MCF 10A (cell line): ENCODE data around the gene TMEM204. TPM values are rescaled to one million over a fixed set of nuclear protein-coding genes. Genes with fewer than 3 reads are reported as not detected.

Experiments
- BruUV-seq: library from RNA; stranded (reverse); fragments of 400-500 nt; replicated peaks from 2 replicates; lab custom pipeline; 2021; lab: Mats Ljungman, UMichigan
- CTCF ChIA-PET: fragments of 300-600 bp; sonication (Branson Sonifier 250); formaldehyde crosslinking; extraction: SDS; loops from one replicate; lab custom pipeline; 2021; ENCODE audit warnings: antibody characterized with exemption, inconsistent platforms; lab: Yijun Ruan, JAX
- POLR2A ChIA-PET: fragments of 300-600, 350-650 bp; sonication (Branson Sonifier 250); formaldehyde crosslinking; extraction: SDS; loops from one replicate; lab custom pipeline; 2020; ENCODE audit warnings: antibody characterized with exemption, inconsistent platforms; lab: Yijun Ruan, JAX
- DNase-seq: peaks from one replicate; pipeline ENCODE4 v3.0.0-alpha.2; 2018; ENCODE audit not compliant: unreplicated experiment
- H3K27ac Mint-ChIP-seq: one replicate; pipeline ENCODE4 v1.8.0; 2022; ENCODE audit warnings: mild to moderate bottlenecking, low read depth, mixed read lengths; ENCODE audit not compliant: unreplicated experiment
- H3K27me3 Mint-ChIP-seq: one replicate; pipeline ENCODE4 v1.8.0; 2022; ENCODE audit warnings: mixed read lengths; ENCODE audit not compliant: insufficient read depth, unreplicated experiment
- H3K36me3 Mint-ChIP-seq: one replicate; pipeline ENCODE4 v1.8.0; 2022; ENCODE audit warnings: mild to moderate bottlenecking, moderate library complexity, mixed read lengths; ENCODE audit not compliant: insufficient read depth, unreplicated experiment
- H3K4me1 Mint-ChIP-seq: one replicate; pipeline ENCODE4 v1.8.0; 2022; ENCODE audit warnings: mixed read lengths; ENCODE audit not compliant: insufficient read depth, unreplicated experiment
- H3K4me3 Mint-ChIP-seq: one replicate; pipeline ENCODE4 v1.8.0; 2022; ENCODE audit warnings: mild to moderate bottlenecking, moderate library complexity, mixed read lengths; ENCODE audit not compliant: unreplicated experiment
- H3K9me3 Mint-ChIP-seq: one replicate; pipeline ENCODE4 v1.8.0; 2022; ENCODE audit warnings: mixed read lengths; ENCODE audit not compliant: unreplicated experiment
- intact Hi-C: fragments of 100-400 bp; cut with micrococcal nuclease; formaldehyde crosslinking; loops from 2 replicates; pipeline ENCODE4 v1.14.1; 2022
- total RNA-seq: library from RNA; stranded (reverse); gene quantifications from 2 replicates; pipeline ENCODE4 v1.2.3, GENCODE V29; 2022
- TF ChIP-seq, protein P1 (sequence below): fragments of 200-600 bp; IDR thresholded peaks from one replicate; pipeline ENCODE4 v1.8.0; 2022; ENCODE audit warnings: antibody characterized with exemption, mild to moderate bottlenecking; ENCODE audit not compliant: unreplicated experiment

Gene TMEM204
- total RNA-seq, 1 experiment from 2014 or later, result not detected

DNA sequence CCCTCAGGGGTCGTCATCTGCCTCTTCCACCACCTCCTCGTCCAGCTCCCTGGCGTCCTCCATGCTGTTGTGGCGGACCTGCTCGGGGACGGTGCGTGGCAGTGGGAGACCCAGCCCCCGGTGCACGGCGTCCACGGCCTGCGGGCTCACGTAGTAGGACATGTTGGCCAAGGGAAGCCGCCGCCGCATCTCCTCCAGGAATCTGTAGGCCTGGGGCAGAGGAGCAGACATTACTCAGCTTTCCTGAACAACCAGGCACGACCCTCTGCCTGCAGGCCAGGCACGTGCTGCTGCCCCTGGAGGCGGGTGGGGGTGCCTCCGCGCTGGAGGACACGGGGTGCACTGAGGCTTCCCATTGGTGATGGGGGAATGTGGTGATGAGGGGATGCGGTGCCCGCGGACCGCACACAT, 22.5 kb upstream of the TMEM204 start:
- no peaks in the 10 kb centered on the region for H3K9me3 Mint-ChIP-seq
- H3K4me1 Mint-ChIP-seq, result no peaks in the 10 kb centered on the region
- H3K36me3 Mint-ChIP-seq, result peaks cover 4% of the 10 kb centered on the region
- no peak overlapping the region for H3K27ac Mint-ChIP-seq
- intact Hi-C loops, result no loop called here
- CTCF ChIA-PET, result interaction anchor here (0.6 kb wide), 1 partner anchor 610 kb away, joined by 3 read pairs; no protein-coding TSS in a partner anchor
- no peak overlapping the region for H3K4me3 Mint-ChIP-seq
- TF ChIP-seq, protein P1, sequence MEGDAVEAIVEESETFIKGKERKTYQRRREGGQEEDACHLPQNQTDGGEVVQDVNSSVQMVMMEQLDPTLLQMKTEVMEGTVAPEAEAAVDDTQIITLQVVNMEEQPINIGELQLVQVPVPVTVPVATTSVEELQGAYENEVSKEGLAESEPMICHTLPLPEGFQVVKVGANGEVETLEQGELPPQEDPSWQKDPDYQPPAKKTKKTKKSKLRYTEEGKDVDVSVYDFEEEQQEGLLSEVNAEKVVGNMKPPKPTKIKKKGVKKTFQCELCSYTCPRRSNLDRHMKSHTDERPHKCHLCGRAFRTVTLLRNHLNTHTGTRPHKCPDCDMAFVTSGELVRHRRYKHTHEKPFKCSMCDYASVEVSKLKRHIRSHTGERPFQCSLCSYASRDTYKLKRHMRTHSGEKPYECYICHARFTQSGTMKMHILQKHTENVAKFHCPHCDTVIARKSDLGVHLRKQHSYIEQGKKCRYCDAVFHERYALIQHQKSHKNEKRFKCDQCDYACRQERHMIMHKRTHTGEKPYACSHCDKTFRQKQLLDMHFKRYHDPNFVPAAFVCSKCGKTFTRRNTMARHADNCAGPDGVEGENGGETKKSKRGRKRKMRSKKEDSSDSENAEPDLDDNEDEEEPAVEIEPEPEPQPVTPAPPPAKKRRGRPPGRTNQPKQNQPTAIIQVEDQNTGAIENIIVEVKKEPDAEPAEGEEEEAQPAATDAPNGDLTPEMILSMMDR, result no peak
- no TSS peak for BruUV-seq
- POLR2A ChIA-PET, result no interaction called here
- no peaks in the 10 kb centered on the region for H3K27me3 Mint-ChIP-seq
- DNase-seq, result no peak

DNA sequence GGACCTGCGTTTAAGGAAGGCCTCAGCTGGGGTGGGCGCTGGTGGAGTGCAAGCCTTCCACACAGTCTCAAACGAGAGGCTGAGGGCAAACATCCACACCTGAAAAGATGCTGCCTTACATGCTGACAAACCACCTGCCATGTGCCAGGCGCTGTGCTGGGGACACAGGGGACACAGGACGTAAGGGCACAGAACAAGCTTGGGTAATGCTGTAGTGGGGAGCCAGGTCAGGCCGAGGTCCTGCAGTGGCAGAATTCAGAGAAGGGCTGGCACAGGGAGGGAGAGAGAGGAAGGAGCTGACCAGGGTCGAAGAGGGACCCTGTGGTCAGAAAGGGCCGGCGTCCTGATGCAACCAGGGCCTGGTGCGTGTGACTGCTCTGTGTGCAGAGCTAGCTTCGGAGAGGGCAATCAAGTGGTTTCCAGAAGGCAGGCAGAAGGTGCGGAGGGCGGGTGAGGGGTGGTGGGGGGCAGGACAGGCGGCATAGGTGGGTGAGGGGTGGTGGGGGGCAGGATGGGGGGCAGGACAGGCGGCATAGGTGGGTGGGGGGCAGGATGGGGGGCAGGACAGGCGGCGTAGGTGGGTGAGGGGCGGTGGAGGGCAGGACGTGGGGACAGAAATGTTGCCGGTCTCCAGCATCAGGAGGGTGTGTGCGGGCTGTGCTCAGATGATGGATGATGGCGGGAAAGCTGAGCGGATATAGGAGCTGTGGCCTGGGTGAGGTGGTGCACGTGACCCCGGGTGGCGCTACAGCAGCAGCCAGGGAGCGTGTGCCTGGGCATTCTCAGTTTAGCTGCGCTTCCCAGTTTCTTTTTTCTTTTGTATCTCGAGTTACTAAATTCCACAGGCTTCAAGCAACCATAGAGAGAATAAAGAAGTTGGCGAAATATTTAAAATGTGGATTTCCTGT, 21.6 kb upstream of the TMEM204 start:
- no peaks in the 10 kb centered on the region for H3K27me3 Mint-ChIP-seq
- intact Hi-C loops, result no loop called here
- TF ChIP-seq, protein P1, result no peak
- no peak overlapping the region for H3K4me3 Mint-ChIP-seq
- H3K9me3 Mint-ChIP-seq, result no peaks in the 10 kb centered on the region
- ChIA-PET POLR2A (no interaction called here), CTCF (no interaction called here)
- peaks cover 4% of the 10 kb centered on the region for H3K36me3 Mint-ChIP-seq
- no peaks in the 10 kb centered on the region for H3K4me1 Mint-ChIP-seq
- BruUV-seq, result no TSS peak
- no peak for DNase-seq
- H3K27ac Mint-ChIP-seq, result peak overlapping the region; percentile 67

DNA sequence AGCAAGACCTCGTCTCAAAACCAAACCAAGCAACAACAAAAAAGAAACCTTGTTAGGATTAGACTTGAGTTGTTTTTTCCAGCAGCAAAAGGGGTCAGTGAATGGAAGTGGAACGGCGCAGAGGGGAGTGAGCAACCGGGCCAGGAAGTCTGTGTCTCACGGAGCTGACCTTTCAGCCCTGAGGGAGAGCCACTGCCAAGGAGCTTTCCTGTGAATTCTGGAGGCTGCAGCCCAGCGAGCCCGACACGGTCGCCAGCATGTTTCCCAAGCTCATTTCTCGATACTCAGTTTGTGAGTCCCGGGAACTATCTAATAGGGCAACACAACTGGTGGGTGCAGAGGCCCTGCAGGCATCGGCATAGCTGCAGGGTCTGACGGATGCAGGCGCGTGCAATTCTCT, 20.7 kb upstream of the TMEM204 start:
- no peak for DNase-seq
- Mint-ChIP-seq H3K36me3 (peaks cover 4% of the 10 kb centered on the region), H3K9me3 (no peaks in the 10 kb centered on the region), H3K4me1 (no peaks in the 10 kb centered on the region), H3K4me3 (no peak overlapping the region), H3K27ac (no peak overlapping the region), H3K27me3 (no peaks in the 10 kb centered on the region)
- no TSS peak for BruUV-seq
- POLR2A ChIA-PET, result no interaction called here
- CTCF ChIA-PET, result no interaction called here
- intact Hi-C loops, result no loop called here
- TF ChIP-seq, protein P1, result no peak

DNA sequence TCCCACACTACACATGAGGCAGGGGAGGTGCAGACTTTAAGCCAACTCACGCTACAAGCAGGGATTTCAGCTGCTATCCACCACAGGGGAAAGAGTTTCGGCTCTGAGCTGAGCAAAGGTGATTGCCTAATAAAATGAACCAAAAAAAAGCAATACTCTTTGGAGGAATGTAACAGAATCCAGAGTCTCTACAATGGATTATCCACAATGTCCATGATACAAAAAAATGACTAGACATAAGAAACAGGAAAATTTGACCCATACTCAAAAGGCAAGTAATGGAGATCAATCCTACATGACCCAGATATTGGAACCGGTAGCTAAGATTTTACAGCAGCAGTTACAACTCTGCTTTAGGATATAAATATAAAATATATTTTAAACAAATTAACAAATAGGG, 19.0 kb upstream of the TMEM204 start:
- TF ChIP-seq, protein P1, result no peak
- intact Hi-C loops, result no loop called here
- no TSS peak for BruUV-seq
- DNase-seq, result no peak
- H3K27me3 Mint-ChIP-seq, result no peaks in the 10 kb centered on the region
- H3K9me3 Mint-ChIP-seq, result no peaks in the 10 kb centered on the region
- ChIA-PET POLR2A (no interaction called here), CTCF (interaction anchor here (0.6 to 0.7 kb wide), 2 partner anchors 86 to 681 kb away, joined by 3 to 4 read pairs; no protein-coding TSS in a partner anchor)
- H3K4me1 Mint-ChIP-seq, result no peaks in the 10 kb centered on the region
- H3K36me3 Mint-ChIP-seq, result peaks cover 4% of the 10 kb centered on the region
- H3K4me3 Mint-ChIP-seq, result no peak overlapping the region
- H3K27ac Mint-ChIP-seq, result no peak overlapping the region
